K562 (cell line): ENCODE data around the gene HTRA3. TPM values are rescaled to one million over a fixed set of nuclear protein-coding genes. Genes with fewer than 3 reads are reported as not detected.

ENCODE experiments used
- ATAC-seq: fragments of 200-7000 bp; cut with Tn5 transposase; 3 replicates; pipeline ENCODE4 v1.9.1; 2020; ENCODE audit warnings: moderate library complexity
- BruUV-seq: library from RNA; stranded (reverse); fragments of 400-500 nt; replicated peaks from 2 replicates; lab custom pipeline; 2021; lab: Mats Ljungman, UMichigan
- CTCF ChIA-PET: fragments of 300-600 bp; formaldehyde crosslinking; extraction: SDS; loops from one replicate; lab custom pipeline; 2021; ENCODE audit warnings: low intra/inter-chr PET ratio; lab: Yijun Ruan, JAX
- POLR2A ChIA-PET: fragments of 300-600, 350-650 bp; sonication (Branson Sonifier 250); formaldehyde crosslinking; extraction: SDS; loops from one replicate; lab custom pipeline; 2021; ENCODE audit warnings: antibody characterized with exemption, inconsistent platforms; lab: Yijun Ruan, JAX
- DNase-seq, 4 experiments: peaks; one replicate each; pipeline versions ENCODE4 v3.0.0 to v3.0.0-alpha.2; 2011 to 2018; ENCODE audit warnings: low spot score in 3 of 4, mixed read lengths in 3 of 4; ENCODE audit errors: extremely low read depth in 1 of 4
- FAIRE-seq: peaks from 2 replicates; lab custom pipeline; 2011; peaks lifted over from hg19 to GRCh38; lab: Jason Lieb, UNC
- H2AFZ ChIP-seq: 2 replicates; pipeline ENCODE4 v1.6.0; 2011; ENCODE audit warnings: low read depth, low read length, control low read depth, inconsistent platforms
- H3K27ac ChIP-seq: fragments of 200-600 bp; 3 replicates; pipeline ENCODE4 v1.8.0; 2011; ENCODE audit warnings: low read depth, mild to moderate bottlenecking, control low read depth, inconsistent platforms, low read length, moderate library complexity, mixed read lengths; ENCODE audit errors: extremely low read depth
- H3K27me3 ChIP-seq, 2 experiments: fragments of 300-600 bp in 1 of 2; 2 replicates in 1 of 2; 3 replicates in 1 of 2; pipeline versions ENCODE4 v1.6.0 to v1.8.0; 2011; ENCODE audit warnings: inconsistent platforms in 2 of 2, low read length in 2 of 2, mild to moderate bottlenecking in 1 of 2, mixed read lengths in 1 of 2, moderate library complexity in 1 of 2; ENCODE audit not compliant: control insufficient read depth in 2 of 2, insufficient read depth in 2 of 2
- H3K36me3 ChIP-seq: fragments of 300-600 bp; 3 replicates; pipeline ENCODE4 v1.8.0; 2011; ENCODE audit warnings: mild to moderate bottlenecking, low read length, inconsistent platforms; ENCODE audit not compliant: control insufficient read depth, insufficient read depth
- H3K4me1 ChIP-seq, 2 experiments: fragments of 200-600 bp in 1 of 2; replicated peaks in 1 of 2; 2 replicates in 1 of 2; 3 replicates in 1 of 2; pipeline versions ENCODE4 v1.5.1 to v1.8.0; 2011; ENCODE audit warnings: inconsistent platforms in 2 of 2, low read length in 2 of 2, mild to moderate bottlenecking in 1 of 2, mixed read lengths in 1 of 2, moderate library complexity in 1 of 2; ENCODE audit not compliant: control insufficient read depth in 2 of 2, insufficient read depth in 2 of 2
- H3K4me2 ChIP-seq: 2 replicates; pipeline ENCODE4 v1.6.1; 2011; ENCODE audit warnings: low read length, control low read depth, inconsistent platforms, mixed read lengths; ENCODE audit not compliant: insufficient read depth
- H3K4me3 ChIP-seq: fragments of 200-600 bp; sonication (generic), shearing (Covaris generic); 2 replicates; pipeline ENCODE4 v1.5.1; 2016; ENCODE audit warnings: control low read depth, inconsistent platforms
- H3K79me2 ChIP-seq: fragments of 200-600 bp; 3 replicates; pipeline ENCODE4 v1.8.0; 2011; ENCODE audit warnings: low read length, inconsistent platforms; ENCODE audit not compliant: control insufficient read depth, insufficient read depth
- H3K9ac ChIP-seq, 2 experiments: 2 replicates each; pipeline versions ENCODE4 v1.6.0 to v1.6.1; 2011; ENCODE audit warnings: low read depth in 2 of 2, low read length in 2 of 2, control low read depth in 1 of 2, inconsistent platforms in 1 of 2, mild to moderate bottlenecking in 1 of 2, mixed read lengths in 1 of 2; ENCODE audit not compliant: insufficient read depth in 1 of 2
- H3K9me1 ChIP-seq: one replicate; pipeline ENCODE4 v1.6.0; 2011; ENCODE audit warnings: inconsistent platforms, mild to moderate bottlenecking, low read length, moderate library complexity; ENCODE audit not compliant: control insufficient read depth, insufficient read depth
- H3K9me3 ChIP-seq: replicated peaks from 2 replicates; pipeline ENCODE4 v1.5.1; 2011; ENCODE audit warnings: low read depth, low read length, inconsistent platforms; ENCODE audit not compliant: control insufficient read depth, insufficient read depth
- H4K20me1 ChIP-seq: replicated peaks from 2 replicates; pipeline ENCODE4 v1.6.1; 2011; ENCODE audit warnings: low read length, inconsistent platforms, mixed read lengths; ENCODE audit not compliant: control insufficient read depth, insufficient read depth
- RBM25 ChIP-seq: fragments of 200-400 bp; formaldehyde crosslinking; IDR thresholded peaks from 2 replicates; pipeline ENCODE4 v1.6.1; 2018; ENCODE audit warnings: low read length, low read depth, moderate library complexity; ENCODE audit not compliant: severe bottlenecking
- TSC22D4 ChIP-seq: fragments of 450-650 bp; IDR thresholded peaks from 2 replicates; pipeline ENCODE4 v1.6.1; 2016; ENCODE audit warnings: missing genetic modification characterization, missing biosample characterization, control low read depth
- ZFP36 ChIP-seq: fragments of 150-350 bp; IDR thresholded peaks from 2 replicates; pipeline ENCODE4 v1.6.1; 2018; ENCODE audit warnings: low read length, low read depth; ENCODE audit not compliant: partially characterized antibody
- WGBS: fragments of 100-300 bp; shearing (Covaris generic); methylation state at CpG from one replicate; pipeline ENCODE4 v1.1.6; 2016; ENCODE audit warnings: low coverage, mixed read lengths; ENCODE audit not compliant: insufficient coverage; ENCODE audit errors: missing lambda C conversion rate; 5-methylcytosine and 5-hydroxymethylcytosine counted together
- in situ Hi-C: fragments of 300-500 bp; cut with MboI; formaldehyde crosslinking; loops from 4 replicates; pipeline ENCODE4 v1.15.0; 2018; ENCODE audit warnings: inconsistent platforms, mixed read lengths
- intact Hi-C: fragments of 100-400 bp; cut with micrococcal nuclease; formaldehyde crosslinking; loops from 2 replicates; pipeline ENCODE4 v1.14.2; 2022
- polyA plus RNA-seq, 8 experiments: library from polyadenylated mRNA; depleted of rRNA in 4 of 8; stranded (reverse) in 5 of 8; unstranded in 3 of 8; fragments of >200 nt; fragmentation: Nextera tagmentation in 2 of 8; fragmentation: Illumina TruSeq in 1 of 8; extraction: Ambion mirVana in 2 of 8; extraction: Trizol in 1 of 8; gene quantifications; 2 replicates each; pipeline versions ENCODE4 v1.2.1 to v1.2.3, GENCODE V29; 2011 to 2014; ENCODE audit warnings: inconsistent platforms in 1 of 8, missing spikeins in 1 of 8
- total RNA-seq, 7 experiments: library from RNA; depleted of rRNA in 6 of 7; stranded (reverse); fragments of >200 nt in 6 of 7; fragmentation: Illumina TruSeq in 2 of 7; extraction: Trizol in 2 of 7; gene quantifications; 2 replicates each; pipeline versions ENCODE4 v1.2.1 to v1.2.3, GENCODE V29; 2011 to 2021; ENCODE audit warnings: low replicate concordance in 1 of 7

The HTRA3 gene
- total and polyA plus RNA-seq, 9 of the 15 experiments (the other 6 are each of a cell fraction or from before 2014, with no cell fraction given) = 0.04 TPM; not detected in 8

DNA sequence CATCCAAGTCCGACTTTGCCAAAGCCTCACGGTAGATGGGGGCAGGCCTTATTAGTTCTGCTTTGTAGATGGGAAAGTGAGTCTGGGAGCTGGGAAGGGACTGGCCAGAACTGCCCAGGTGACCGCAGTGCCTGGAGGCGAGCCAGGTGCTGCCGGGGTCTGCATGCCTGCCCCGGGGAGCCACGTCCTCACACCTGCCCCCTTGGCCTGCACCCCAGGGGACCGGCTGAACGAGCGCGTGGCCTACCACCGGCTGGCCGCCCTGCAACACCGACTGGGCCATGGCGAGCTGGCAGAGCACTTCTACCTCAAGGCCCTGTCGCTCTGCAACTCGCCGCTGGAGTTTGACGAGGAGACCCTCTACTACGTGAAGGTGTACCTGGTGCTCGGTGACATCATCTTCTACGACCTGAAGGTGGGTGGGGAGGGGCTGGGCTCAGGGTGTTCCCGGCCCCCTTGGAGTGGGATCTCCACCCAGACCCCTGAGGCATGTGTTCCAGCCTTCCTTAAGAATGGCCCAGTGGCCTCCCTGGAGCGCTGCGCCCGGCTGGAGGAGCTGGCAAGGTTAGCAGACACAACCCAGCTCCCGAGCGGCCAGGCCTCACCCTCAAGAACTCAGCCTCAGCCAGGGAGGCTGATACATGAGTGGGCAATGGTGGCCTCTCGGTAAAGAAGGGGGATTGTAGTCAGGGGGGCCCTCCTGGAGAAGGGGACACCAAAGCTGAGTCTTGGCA is 32.1 kb upstream of the HTRA3 start:
- no peak for ATAC-seq
- Histone ChIP-seq H4K20me1 (peaks cover 4% of the 10 kb centered on the region; the same call in 1 of the 2 replicates), H3K9me3 (no peaks in the 10 kb centered on the region), H3K79me2 (no peaks in the 10 kb centered on the region), H3K27me3 (peaks cover 0 to 12% of the 10 kb centered on the region in 2 experiments; a peak in 2 of 5 replicates), H3K27ac (no peak overlapping the region), H3K9ac (no peak overlapping the region; a peak in 1 of 4 replicates), H3K4me1 (peaks cover under 1 to 22% of the 10 kb centered on the region in 2 experiments; a peak in 3 of 5 replicates), H3K4me3 (no peak overlapping the region), H2AFZ (no peak overlapping the region), H3K36me3 (no peaks in the 10 kb centered on the region), H3K9me1 (no peaks in the 10 kb centered on the region), H3K4me2 (no peak overlapping the region)
- WGBS = 35% methylated on average over 16 of the region's 29 CpGs
- CTCF ChIA-PET = interaction anchor here (1.1 kb wide), 1 partner anchor 165 kb away, joined by 4 read pairs; no protein-coding TSS in a partner anchor
- in situ Hi-C loops = no loop called here
- no peak for DNase-seq
- intact Hi-C loops = loop anchor here (5.0 kb wide), 1 partner anchor 60 kb away; no protein-coding TSS in a partner anchor
- POLR2A ChIA-PET = interaction anchor here (0.6 to 2.2 kb wide), 2 partner anchors 10 to 173 kb away, joined by 3 to 5 read pairs; no protein-coding TSS in a partner anchor
- BruUV-seq = no TSS peak
- TF ChIP-seq ZFP36 = peak; percentile 65
- TF ChIP-seq RBM25 = no peak
- no peak for TF ChIP-seq TSC22D4 (tag)
- FAIRE-seq = no peak
